Hematopoietic multipotent progenitor cell treated with erythropoietin and hydrocortisone succinate and interleukin-3 and kit ligand, for 8 days (in vitro differentiated cells): ENCODE data around the gene SMAD5.

Experiments used
- DNase-seq: peaks from one replicate; pipeline ENCODE4 v3.0.0-alpha.2; 2015

SMAD5 gene

DNA sequence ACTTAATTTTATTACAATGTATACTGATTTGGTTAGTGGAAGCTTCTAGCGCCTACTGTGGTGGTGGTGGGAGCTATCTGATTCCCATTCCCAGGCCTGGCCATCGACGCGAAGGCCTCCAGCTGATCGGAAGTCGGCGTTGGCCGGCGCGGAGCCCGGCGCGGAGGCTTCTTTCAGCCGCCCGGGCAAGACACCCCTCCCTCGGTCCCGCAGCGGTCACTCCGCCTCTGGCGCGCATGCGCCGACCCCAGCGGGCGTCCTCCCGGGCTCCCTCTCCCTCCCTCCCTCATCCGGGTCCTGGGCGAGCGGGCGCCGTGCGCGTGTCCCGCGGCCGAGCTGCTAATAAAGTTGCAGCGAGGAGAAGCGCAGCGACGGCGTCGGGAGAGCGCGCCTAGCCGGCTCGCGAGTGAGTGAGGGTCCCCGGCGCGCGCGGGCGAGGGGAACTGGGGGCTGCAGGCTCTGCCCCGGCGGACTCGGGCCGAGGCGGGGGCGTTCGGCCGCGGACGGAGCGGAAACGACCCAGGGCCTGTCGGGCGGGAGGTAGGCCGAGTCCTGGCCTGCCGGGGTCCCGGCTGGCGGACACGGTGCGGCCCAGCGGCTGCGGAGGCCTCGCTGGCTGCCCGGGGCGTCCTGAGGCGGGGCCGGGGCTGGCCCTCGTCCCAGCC is at the start of gene SMAD5:
TSS of gene SMAD5 (plus strand) at position 289 of the 665 bp plus-strand sequence. CDS start 20,916 bp downstream, outside the sequence.
- DNase-seq, result peak; percentile 89

DNA sequence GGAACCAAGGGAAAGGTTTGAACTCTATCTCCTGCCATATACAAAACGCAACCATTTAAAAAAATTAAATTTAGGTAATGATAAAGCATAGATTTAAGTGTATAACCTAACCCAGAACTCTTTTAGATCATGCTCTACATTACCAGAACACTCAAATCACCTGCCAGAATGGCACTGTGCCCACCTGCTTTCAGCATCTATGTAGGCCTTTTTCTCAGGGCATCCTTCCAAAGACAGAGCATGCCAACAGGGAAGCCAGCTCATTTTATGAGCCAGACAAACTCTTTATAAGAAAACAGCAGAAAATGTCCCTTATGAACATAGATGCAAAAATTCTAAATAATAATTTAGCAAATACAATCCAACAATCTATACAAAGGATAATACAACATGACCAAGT is 47.9 kb upstream of the SMAD5 start:
- no peak for DNase-seq

DNA sequence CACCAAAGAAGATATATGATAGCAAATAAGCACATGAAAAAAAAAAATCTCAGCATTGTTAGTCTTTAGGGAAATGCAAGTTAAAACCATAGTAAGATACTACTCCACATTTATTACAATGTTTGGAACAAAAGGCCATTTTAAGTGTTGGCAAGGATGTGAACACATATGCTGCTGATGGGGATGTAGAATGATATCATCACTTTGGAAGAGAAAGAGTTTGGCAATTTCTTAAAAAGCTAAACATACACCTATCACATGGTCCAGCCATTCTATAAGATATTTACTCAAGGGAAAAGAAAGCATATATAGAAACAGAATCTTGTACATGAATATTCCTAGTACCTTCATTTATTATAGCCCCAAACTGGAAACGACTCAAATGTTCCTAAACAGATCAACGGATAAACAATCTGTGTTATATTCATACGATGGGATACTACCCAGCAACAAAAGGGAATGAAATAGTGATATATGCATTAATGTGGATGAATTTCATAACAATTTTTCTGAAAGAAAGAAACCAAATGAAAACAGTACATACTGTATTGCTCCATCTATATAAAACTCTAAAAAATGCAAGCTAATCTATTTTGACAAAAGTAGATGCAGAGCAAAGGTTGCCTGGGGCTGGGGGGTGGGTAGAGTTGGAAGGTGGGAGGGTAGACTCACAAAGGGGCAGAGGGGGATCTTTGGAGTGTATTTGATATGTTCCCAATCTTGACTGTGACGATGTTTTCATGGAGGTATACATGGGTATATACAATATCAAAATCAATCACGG is 45.7 kb upstream of the SMAD5 start:
- no peak for DNase-seq

DNA sequence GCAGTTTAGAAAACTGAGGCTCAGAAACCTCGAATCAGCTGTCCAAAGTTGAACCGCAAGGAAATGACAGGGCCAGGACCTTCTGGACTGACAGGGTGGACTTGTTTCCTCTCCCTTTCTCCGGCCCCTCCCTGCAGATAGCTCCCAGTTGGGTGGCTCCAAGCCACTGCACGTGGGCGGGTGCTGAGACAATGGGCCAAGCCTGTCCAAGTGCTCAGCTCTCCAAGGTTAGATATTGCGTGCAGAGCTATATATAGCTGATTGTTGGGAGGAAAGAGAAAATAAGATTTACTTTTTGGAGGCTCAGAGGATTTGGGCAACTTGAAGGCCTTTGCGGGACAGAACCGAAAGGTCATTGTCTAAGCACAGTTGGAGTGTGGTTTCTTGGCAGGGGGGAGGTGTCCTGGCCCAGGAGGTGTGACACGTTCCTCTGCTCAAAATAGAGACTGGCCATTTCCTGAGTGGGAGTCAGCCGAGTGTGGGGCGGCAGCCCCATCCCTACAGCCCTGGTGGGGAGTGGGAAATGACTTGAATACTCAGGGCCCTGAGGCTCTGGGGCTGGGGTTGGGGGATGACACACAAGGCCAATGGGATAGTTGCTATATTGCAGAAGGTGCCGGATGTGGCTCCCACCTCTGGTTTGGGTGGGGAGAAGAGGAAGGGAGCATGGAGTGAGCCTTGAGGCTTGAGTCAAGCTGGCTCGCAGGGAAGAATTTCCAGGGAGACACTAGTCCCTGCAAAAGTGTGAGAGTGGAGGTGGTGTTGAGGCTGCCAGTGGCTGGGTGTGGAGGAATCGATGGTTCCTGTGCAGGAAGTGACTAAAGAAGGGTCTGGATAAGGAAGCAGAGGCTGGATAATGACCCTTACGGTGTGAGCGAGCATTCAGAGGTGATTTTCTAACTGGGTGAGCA is 44.4 kb upstream of the SMAD5 start:
- peak; percentile 19 for DNase-seq

DNA sequence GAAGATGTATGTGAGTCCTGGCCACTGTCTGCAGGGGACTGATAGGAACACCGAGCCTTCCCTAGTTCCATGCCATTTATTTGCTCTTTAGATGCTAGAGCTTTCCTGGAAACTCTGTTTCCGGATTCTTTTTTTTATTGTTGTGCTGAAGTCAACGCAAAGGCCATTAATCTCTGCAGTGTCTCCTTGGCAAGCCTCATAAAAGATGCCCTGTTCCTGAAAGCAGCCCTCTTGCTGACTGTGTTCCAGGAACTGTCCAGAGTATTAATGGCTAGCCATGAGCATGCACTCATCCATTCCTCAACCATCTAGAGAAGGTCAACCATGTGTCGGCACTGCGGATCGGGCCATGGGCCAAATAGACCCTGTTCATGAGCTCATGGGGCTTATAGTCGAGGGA is 42.9 kb upstream of the SMAD5 start:
- no peak for DNase-seq

DNA sequence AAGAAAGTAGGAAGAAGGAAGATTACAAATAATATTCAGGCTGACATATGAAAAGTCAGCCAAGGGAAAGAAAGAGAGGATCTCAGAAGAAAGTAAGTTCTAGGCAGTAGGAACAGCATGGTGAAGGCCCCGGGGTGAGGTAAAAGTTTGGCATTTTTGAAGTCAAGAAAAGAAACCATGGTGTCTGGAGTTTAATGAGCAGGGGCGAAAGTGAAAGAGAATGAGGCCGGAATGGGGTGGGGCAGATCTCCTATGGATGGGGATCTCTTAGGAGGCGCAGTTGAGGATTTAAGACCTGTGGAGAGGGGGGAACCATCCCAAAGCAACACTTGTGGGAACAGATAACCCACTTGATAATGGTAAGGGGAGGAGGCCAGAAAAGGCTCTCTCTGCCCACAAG is 42.3 kb upstream of the SMAD5 start:
- DNase-seq, result no peak

DNA sequence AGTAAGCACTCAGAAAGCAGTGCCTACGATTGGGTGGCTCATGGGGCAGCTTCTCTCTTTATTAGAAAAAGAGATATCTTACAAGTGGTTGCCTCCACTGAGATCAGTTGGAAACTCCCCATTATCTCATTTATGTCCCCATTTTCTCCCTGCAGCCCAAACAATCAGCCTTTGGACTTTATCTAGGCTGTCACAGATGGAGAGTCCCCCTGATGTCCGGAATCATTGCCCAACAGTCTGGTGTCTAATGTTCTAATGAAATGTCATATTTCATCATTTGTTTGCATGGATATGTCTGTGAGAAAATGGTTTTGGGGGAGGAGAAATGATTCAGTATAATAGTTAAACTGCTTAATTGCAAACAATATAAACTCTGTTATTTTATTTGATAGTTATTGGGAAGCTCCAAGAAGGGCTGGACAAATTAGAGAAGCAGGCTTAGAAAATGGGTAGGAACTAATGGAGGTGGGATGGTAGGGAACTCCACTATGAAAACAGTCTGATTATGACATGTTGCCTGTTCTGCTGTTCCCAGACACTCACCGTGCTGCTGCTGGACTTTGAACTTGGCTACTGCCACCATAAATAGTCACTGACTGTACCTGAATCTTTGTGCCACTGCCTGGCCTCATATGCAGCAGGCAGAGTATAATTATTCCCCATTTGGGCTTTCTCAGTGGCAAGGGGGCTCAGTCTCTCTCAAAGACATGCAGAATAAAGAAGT is 38.3 kb upstream of the SMAD5 start:
- DNase-seq, result peak; percentile 74

DNA sequence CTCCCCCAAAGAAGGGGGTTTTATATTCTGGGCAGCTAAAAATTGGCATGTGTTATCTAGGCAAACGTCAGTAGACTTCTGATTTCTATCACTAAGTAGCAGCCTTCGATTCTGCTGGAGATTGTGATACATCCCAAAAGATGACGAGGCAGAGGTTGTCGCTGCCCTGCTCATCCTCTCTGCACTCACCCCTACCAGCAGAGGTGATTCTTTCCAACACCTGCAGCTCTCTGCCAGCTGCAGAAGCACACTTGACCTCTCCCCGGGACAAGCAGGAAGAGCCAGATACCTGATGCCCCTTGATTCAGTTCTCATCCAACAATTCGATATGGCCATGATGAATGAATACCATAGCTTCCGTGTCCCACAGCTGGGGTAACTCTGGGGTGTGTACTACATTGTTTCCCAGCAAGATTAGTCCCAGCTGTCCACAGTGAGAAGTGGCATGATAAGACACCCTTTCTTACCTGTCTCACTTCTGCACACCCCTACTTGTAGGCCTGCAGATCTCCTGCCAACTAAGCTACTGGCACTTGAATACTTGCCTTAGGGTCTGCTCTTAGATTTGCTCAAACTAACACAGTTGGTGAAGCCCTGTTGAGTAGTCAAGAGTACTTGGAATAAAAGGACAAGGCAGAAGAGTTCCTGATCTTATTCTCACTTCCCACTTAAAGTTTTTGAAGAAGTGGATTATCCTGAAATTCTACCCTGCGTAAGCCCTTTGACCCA is 37.6 kb upstream of the SMAD5 start:
- no peak for DNase-seq

DNA sequence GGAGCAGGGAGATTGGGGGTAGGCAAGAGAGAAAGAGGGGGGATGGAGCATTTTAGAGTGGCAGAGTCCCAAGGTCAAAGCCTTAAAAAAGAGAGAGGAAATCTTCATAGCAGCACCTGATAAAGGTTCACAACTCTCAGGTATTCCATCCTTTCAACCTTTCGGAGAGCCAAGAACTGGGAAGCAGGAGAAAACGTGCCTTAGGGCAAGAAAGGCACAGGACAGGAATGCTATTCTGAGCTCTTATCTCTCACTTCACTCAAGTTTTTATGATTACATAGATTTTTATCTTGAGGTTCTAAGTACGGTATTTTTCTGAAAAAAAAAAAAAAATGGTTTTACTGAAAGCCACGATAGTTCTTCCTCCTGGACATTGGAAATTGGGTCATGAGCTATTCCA is 34.5 kb upstream of the SMAD5 start:
- DNase-seq, result no peak

DNA sequence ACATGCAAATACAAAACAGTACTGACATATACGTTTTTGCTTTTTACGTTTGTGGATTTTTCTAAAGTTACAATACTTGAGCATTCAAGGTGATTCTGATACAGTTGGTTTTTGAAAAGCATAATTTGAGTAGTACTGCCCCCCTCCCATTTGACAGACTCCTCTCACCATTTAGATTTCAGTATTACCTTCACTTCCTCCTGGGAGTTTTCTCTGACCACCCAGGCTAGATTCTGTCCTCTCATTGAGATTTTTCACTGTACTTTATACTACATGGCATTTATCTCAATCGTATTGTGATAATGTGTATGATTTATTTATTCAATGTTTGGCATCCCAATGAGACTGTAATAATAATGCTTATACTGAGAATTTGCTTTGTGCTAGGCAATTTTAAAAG is 32.8 kb upstream of the SMAD5 start:
- no peak for DNase-seq

DNA sequence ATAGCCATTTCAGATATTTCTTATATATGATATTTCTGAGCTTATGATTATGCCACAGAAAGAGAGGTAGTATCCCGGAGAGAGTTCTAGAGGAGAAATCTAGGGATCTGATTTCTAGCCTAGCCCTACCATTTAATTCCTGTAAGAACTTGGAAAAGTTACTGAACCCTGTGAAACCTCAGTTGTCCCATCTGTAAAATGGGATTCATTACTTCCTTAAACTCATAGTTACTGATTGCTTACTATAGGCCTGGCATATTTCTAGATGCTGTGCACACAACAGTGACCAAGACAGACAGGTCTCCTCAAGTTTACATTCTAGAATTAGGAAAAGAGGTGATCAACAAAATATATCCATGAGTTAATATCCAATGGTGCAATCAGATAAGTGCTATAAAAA is 30.8 kb upstream of the SMAD5 start:
- no peak for DNase-seq

DNA sequence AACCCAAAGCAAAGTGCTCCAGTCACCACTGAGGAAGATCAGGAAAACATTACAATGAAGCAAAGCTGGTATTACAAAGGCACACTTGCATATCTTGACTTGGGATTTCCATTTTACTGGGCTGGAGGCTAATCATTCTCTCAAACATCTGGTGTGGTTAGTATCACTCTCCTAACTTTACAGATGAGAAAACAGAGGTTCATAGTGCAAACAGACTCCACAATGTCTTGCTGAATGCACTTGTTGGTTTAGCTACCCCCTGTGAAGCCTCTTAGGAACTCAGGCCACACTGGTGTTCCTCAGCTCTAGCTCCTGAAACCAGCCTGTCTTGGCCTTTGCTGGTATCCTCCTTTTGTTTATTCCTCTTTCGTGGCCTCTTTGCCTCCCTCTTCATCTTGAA is 29.5 kb upstream of the SMAD5 start:
- DNase-seq, result no peak

DNA sequence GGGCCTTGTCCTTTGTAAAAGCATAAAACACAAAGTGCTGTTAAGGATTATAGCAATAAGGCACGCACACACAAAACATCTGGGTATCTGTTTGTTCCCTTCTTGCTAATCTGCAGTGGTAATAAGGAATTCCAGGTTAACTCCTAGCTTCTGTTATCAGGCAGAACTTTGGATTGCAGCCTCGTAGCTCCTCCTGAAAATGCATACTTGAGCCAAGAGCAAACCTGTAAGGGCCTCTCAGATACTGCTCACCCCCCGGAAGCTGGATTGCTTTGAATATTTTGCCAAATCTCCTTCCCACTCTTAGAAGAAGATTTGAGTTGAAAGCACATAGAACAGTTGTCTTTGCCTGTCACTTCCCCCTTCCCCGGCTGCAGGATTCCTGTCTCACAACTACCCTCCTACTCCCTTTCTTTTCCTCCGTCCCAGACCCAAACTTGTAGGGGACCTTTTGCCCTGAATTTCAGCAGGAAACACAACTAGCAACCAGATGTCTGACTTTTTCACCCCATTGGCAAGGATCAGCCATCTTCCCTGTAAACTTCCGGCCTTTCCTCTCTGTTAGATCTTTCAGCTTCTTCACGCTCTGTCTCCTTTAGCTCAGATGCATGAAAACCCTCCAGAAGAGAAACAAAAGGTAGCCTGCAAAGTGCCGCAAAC is 28.2 kb upstream of the SMAD5 start:
- no peak for DNase-seq

DNA sequence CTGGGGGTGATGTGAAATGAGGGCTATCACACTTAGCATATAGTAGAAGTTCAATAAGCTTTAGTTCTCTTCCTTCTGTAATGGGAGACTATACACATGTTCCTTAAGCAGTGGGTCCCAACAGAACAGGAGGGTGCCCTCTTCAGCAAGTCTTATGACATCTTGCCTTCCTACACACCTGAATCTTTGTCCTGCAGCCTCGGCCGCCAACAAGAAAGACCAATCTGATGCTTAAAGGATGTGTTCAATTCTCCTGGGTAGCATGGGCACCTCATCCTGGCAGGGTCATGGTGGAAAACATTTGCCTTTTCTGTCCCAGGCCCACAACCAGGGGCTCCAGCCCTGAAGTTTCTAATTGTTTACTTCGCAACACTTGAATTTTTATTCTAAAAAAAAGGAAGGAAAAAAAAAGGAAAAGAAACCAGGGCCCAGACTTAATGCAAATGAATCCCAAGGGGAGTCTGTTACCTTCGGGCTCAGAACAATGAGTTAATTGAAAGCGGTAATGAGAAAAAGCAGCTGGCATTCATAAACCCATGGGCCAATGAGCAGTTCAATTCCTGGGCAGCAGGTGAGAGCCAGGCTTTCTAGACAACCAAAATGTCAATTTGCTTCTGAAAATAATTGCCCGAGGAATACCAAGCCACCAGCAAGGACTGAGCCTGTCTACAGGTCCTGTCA is 26.2 kb upstream of the SMAD5 start:
- no peak for DNase-seq

DNA sequence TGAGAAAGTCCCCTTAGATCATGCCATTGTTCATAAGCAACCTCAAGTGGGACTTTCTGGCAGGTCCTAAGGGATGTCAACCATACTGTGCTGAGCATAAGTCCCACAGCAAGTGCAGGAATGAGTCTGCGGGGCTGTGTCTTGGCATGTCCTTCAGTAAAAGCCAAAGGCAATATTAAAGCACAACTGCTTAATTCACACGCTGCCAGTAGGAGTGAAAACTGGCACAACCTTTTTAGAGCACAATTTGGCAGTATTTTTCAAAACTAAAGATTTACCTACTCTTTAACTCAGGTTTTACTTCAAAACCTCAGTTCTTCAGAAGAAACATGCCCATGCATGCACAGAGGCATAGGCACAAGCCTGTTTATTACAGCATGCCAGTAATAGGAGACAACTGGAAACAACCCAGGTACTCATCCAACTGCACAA is 24.4 kb upstream of the SMAD5 start:
- no peak for DNase-seq

DNA sequence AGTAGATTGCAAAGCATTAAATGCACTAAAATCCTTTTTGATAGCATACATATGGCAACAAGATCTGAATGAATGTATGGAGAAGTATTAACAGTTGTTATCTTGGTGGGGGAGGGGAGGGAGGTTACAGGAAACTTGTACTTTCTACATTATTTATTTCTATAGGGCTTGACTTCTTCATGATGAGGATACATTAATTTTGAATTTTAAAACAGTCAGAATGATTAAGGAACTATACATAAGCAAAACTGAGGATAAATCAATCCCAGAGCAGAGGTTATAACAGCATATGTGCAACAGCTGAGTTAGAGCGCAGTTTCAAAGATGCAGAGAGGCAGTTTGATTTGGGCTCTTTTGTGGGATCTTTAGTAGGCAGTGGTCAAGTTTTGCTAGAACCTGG is 23.9 kb upstream of the SMAD5 start:
- no peak for DNase-seq

DNA sequence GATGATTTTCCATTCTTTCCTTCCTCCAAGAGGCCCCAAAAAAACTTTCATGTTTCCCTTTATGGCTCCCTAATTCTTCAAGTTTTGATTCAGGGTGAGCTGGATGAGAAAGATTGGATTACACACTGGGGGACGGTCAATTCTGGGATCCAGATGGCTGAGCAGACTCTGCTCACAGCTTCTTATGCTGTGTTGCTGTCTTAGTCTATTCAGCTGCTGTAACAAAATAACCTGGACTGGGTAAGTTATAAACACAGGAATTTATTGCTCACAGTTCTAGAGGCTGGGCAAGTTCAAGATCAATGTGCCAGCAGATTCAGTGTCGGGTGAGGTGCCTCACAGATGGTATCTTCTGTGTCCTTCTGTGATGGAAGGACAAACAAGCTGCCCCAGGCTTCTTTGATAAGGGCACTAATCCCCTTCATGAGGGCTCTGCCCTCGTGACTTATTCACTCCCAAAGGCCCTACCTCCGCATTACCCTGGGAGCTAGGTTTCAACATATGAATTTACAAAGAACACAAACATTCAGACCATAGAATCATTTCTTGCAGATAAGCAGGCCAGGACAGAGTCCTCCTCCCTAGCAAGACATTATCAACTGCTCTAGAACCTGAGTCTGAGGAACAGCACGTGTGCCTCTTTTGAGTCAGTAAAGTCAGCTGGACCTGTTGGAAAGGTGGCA is 23.1 kb upstream of the SMAD5 start:
- peak; percentile 62 for DNase-seq

DNA sequence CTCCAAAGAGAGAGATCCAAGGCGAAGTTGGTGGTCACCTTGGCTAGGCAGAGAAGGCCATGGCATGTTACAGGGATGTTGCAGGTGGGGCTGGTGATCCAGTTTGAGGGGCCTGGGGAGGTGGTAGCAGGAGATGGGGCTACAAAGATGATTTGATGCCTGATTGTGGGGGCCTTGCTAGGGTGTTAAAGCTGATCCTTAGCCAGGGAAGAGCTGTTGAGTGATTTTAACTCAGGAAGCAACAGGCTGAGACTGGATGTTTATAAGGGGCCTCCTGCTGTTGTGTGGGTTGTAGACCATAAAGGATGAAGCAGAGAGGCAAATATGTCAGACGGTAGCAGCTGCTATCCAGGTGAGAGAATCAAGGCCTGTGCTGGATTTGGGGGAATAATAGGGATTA is 19.0 kb upstream of the SMAD5 start:
- no peak for DNase-seq

DNA sequence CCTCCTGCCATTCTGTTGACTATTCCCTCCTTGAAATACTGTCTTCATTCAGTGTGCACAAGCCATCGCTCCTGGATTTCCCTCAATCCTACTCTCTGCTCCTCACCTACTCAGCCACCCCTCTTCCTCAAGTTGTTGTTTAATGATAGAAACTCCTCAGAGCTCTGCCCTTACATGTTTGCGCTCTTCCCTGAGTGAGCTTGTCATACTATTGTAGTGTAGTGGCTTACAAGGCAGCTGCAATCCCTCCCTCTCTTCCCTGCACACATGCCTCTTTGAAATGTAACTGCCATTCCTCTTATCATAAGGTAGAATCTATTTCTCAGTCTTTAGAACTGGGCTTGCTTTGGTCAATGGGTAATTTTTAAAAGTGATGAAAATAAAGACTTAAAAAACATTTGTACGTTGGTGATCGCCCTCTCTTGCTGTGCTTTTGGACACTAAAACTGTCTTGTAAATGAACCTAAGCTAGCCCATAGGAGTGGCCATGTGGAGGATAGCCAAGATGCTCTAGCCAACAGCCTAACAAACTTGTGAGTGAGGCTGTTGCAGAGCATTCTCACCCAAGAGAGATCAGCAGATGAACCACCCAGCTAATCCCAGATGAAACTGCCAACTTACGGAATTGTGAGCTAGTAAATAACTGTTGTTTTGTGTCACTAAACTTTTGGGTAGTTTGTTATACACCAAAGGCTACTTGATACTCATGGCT is 18.1 kb upstream of the SMAD5 start:
- no peak for DNase-seq
